ENCODE results near the gene NRG3.

GRCh38 chr10:82392533-82392932 lies 517.5 kb downstream of the NRG3 start:
- TF ChIP-seq CTCF (IDR thresholded peaks at IDR 0.05) = no peak
- TF ChIP-seq POLR2A (IDR thresholded peaks at IDR 0.05) = no peak
